Epithelial cell of prostate (primary cell): ENCODE data around the gene PRM3.
A peak's percentile ranks its signal among the peaks of the same experiment; 100 is the strongest.
"Not testable (repeated sequence)": the region's sequence is repeated elsewhere in the genome, so short reads cannot be mapped to it uniquely, and the experiment has no call there.

Experiments
- DNase-seq: peaks from one replicate; pipeline ENCODE4 v3.0.0-alpha.2; 2011; ENCODE audit warnings: low read depth, low spot score
- H3K27ac ChIP-seq: fragments of 450-650 bp; 2 replicates; pipeline ENCODE4 v1.5.1; 2017; ENCODE audit warnings: mild to moderate bottlenecking

Gene PRM3

DNA sequence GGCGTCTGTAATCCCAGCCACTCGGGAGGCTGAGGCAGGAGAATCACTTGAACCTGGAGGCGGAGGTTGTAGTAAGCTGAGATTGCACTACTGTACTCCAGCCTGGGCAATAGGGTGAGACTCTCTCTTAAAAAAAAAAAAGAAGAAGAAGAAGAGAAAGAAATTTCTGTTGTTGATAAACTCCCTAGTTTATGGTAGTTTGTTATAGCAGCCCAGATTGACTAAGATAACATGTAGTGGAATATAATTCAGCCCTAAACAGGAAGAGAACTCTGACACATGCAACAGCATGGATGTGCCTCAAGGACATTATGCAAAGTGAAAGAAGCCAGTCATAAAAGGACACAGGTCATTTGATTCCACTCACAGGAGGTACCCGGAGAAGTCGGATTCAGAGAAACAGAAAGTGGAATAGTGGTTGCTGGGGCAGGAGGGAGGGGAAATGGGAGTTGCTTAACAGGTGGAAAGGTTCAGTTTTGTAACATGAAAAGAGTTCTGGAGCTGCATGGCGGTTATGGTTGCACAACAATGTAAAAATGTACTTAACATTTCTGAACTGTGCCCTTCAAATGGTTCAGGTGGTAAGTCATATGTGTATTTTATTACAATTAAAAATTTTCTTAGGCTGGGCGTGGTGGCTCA, 33.7 kb upstream of the PRM3 start:
- DNase-seq, result no peak
- no peak overlapping the region for H3K27ac ChIP-seq

DNA sequence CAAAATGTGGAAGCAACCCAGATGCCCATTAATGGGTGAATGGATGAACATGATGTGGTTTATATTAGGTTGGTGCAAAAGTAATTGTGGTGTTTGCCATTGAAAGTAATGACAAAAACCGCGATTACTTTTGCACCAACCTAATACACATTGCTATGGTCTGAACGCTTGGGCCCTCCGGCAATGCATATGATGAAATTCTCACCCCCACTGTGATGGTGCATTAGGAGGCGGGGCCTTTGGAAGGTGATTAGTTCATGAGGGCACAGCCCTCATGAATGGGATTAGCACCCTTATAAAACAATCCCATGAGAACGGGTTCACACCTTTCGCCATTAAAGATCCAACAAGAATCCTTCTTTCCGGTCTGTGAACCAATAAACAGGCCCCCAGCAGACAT, 33.0 kb upstream of the PRM3 start:
- H3K27ac ChIP-seq, result no peak overlapping the region

DNA sequence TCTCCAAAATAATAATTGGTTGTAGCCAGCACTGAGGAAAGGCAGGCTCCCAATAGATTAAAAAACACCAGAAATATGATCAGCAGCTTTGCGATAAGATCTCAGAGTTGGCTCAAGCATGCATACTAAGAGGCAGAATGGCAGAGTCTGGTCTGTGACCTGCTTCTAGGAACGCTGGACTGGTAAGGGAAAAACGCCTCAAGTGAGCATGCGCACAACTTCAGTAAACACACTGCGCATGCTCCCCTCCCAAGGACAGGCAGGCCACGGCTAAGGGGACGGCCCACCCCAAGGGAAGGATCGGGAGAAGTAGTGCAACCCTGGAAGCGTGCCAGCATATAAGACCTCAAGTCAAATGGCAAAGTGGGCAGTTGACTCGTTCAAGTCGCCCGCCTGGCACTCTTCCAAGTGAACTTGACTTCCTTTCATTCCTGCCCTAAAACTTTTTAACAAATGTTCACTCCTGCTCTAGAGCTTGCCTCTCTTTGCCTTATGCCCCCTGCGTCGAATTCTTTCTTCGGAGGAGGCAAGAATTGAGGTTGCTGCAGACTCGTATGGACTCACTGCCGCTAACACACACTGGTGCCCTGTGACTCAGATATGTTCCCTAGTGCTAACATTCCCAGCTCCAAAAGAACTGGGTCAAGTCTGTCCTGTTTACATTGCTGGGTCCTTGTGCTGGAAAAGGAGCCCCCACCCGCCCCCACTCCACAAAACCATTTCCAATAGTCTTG, 30.1 kb upstream of the PRM3 start:
- DNase-seq, result no peak
- H3K27ac ChIP-seq, result no peak overlapping the region

More for the DNA sequence above, 33.0 kb upstream of the PRM3 start:
- no peak for DNase-seq

DNA sequence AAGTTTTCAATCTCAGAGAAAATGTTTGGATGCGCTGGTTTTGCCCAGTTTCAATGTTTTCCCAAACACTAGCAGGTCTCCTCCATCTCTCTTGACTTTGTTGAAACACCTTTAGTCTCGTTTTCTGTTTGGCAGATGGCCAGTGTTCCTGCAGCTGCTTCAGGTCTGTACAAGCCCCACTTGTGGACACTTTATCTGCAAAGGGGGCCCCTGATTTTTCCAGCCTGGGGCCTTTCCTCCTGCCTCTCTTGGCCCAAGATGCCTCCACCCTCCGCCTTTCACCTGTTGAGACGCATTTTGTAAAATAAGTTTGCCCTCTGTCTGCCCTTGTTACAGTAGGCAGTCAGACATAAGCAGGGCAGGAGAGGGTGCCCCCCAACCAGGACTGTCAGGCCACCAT, 29.5 kb upstream of the PRM3 start:
- no peak for DNase-seq
- no peak overlapping the region for H3K27ac ChIP-seq

DNA sequence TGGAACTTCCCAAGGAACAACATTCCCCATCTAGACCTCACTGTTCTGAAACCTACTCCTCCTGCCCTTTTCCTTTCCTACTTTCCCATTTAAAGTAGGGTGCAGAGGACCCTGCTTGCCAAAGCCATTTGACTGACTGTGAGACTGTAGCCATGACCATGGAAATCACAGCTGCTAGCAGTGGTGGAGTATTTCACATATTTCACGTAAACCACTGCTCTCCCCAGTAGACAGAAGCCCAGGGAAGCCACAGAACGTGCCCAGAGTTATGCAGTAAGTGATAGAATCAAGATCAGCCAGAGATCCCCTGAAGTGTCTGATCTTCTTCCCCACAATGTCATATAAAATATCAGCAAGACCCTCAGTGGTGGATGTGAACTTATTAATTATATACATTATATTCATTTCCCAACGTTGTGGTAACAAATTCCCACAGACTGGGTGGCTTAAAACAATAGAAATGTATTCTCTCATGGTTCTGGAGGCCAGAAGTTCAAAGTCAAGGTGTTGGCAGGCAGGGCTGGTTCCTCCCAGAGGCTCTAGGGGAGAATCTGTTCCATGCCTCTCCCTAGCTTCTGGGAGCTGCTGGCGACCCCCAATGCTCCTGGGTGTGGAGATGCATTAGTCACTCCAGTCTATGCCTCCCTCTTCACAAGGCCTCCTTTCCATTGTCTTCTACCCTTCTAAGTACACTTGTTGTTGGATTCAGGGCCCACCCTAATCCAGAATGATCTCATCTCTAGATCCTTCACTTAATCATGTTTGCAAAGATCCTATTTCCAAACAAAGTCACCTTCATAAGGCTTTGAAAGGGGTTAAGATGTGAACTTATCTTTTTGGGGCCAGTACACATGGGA, 28.4 kb upstream of the PRM3 start:
- DNase-seq, result no peak
- H3K27ac ChIP-seq, result no peak overlapping the region

DNA sequence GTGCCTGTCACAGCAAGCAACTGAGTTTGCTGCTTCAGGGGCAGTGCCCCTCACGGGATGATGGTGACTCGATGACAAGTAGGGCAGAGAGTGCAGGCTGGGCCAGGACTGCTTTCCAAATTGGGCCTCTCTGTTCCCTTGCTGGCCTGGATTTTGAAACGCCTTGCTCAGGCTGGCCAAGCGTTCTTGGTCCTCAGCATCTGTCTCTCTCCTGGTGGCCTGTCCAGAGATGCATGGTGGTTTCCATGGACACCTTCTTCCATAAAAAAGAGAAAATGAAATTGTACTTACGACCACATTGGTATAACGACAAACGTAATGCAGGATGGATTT, 27.1 kb upstream of the PRM3 start:
- no peak overlapping the region for H3K27ac ChIP-seq
- DNase-seq, result no peak

DNA sequence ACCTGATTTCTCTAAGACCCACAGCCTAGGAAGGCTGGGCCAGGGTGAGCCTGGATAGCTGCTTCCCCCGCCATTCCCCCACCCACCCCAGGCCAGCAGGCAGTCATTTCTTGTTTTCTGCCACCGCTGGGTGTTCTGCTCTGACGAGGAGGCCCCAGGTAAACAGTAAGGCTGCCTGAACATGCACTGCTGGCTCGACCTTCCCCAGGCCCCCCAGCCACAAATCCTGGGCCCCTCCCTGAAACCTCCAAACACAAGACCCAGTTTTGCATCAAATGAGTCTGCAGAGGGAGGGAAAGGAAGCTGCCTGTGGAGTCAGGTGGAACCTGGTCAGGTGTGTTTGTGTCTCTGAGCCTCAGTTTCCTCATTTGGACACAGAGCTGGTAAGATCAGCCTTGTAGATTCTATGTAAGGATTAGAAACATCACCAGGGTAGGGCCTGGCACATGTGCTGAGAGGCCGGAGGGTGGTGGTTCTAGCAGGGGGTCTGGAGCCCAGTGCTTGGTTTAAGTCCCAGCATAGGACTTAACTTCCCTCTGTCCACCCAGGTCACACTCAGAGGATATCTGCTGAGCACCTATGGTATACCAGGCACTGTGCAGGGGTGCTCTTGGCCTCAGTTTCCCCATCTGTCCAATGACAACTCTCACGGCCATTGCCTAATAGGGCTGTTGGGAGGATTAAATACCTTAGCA, 26.6 kb upstream of the PRM3 start:
- DNase-seq, result no peak
- no peak overlapping the region for H3K27ac ChIP-seq

DNA sequence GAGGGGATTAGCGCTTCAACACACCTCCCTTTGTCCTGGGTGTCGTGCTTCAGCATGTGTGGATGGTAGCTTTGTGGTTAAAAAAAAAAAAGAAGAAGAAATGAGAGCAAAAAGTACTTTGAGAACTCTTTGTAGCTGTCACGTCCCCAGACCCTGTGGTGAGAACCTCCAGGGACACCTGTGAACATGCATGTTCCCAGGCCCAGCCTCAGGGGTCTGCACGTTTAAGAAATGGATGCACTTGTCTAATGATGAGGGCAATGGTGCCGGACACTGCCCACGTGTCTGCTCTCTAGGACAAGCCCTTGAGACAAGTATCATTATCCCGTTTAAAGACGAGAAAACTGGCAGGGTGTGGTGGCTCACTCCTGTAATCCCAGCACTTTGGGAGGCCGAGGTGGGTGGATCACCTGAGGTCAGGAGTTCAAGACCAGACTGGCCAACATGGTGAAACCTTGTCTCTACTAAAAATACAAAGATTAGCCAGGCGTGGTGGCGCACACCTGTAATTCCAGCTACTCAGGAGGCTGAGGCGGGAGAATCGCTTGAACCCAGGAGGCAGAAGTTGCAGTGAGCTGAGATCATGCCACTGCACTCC, 25.6 kb upstream of the PRM3 start:
- H3K27ac ChIP-seq, DNase-seq: not testable (repeated sequence)

DNA sequence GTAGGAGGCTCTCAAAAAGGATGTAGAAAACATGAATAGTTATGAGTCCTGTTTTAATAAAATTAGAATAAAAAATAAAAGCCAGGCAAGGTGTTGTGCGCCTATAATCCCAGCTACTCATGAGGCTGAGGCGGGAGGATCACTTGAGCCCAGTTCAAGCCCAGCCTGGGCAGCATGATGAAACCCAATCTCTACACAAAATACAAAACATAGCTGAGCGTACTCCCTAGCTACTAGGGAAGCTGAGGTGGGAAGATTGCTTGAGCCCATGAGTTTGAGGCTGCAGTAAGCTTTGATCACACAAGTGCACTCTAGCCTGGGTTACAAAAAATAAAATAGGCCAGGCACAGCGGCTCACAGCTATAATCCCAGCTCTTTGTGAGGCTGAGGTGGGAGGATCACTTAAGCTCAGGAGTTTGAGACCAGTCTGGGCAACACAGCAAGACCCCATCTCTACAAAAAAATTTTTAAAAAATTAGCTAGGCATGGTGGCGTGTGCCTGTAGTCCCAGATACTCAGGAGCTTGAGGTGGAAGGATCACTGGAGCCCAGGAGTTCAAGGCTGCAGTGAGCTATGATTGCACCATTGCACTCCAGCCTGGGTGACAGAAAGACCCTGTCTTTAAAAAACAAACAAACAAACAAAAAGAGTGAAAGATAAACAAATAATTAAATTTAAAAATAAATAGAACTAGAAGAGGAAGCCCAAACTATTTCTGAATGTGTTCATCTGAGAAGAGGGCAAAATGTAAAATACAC, 24.9 kb upstream of the PRM3 start:
- H3K27ac ChIP-seq, result no peak overlapping the region
- DNase-seq, result no peak

DNA sequence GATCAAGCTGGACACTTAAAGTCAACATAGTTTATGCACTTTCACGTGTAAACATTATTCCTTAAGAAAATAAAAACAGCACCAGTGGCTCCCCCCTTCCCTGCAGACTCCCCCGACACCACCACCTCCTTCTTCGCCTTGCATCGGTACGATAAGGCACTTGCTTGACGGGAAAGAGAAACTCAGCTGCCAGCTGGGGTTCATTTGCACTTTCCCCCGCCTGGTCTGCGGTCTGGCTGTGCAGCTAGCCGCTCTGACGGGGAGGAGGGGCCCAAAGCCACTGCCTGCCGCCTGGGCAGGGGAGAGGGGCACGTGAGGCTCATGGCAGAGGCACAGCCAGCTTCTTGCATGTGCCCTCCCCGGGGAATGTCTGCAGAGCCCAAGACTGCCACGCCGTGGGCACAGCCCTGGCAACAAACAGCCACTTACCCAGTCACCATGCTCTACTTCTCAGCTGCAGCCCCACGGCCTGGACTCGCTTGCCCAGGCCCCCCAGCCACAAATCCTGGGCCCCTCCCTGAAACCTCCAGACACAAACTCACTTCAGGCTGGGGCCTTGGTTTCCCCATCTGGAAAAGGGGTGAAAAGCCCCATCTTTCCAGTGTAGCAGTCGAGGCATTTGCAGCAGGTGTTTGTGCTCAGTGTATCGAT, 24.2 kb upstream of the PRM3 start:
- no peak overlapping the region for H3K27ac ChIP-seq
- DNase-seq, result no peak

DNA sequence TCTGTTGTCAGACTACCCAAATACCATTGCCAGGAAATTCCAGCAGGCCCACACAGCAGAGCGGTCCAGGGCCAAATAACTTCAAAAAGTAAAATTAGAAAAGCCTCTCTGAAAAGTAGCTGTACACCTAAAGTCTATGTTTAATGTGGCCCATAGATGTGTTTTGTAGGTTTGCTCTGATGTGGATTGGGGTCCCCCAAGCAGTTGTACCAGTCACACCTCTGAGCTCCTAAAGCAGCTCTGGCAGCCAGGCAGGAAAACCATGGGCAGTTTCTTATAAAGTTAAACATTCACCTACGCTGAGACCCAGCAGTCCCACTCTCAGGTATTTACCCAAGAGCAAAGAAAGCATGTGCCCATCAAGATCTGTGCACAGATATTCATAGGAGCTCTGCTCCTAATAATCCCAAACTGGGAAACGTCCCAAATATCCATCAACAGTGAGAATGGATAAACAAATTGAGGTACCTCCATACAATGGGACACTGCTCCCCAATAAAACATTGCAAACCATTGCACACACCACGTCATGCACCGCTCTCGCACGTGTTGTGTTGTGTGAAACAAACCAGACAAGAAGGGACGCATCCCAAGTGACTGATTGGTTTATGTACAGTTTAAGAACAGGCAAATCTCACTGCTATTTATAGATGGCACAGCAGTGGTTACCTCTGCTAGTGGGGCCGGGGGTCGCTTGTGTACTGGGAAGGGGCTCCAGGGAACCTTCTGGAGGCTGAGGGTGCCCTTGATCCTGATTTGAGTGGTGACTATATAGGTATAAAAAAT, 23.5 kb upstream of the PRM3 start:
- DNase-seq, result peak; percentile 33
- H3K27ac ChIP-seq, result no peak overlapping the region

DNA sequence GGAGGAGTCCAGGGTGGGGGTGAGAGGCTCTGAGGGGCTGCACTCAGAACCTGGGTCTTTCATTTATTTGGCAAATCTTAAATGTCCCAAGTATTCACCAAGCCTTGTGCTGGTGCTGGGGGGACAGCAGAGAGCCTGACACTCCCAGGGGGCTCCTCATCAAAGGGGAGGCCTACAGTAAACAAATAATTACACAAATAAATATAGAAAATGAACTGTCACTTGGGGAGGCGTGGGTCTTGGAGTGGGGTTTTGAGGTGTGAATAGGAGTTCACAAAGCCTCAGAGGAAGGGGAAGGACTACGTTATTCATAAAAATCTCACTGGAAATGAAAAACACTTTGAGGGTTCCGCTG, 22.9 kb upstream of the PRM3 start:
- no peak for DNase-seq
- no peak overlapping the region for H3K27ac ChIP-seq

DNA sequence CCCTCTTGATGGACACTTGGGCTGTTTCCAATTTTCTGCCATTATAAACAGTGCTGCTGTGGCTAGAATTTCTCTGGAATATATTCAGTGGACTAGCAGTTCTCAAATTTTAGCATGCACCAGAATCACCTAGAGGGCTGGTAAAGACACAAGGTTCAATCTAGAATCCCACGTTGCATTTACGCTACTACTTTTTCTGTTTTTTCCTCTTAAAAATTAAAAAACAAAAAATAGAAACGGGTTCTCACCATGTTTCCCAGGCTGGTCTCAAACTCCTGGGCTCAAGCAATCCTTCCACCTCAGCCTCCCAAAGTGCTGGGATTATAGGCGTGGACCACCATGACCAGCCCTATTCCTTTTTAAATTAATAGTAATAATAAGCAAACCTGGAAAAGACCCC, 22.2 kb upstream of the PRM3 start:
- H3K27ac ChIP-seq, result no peak overlapping the region
- DNase-seq, result no peak

DNA sequence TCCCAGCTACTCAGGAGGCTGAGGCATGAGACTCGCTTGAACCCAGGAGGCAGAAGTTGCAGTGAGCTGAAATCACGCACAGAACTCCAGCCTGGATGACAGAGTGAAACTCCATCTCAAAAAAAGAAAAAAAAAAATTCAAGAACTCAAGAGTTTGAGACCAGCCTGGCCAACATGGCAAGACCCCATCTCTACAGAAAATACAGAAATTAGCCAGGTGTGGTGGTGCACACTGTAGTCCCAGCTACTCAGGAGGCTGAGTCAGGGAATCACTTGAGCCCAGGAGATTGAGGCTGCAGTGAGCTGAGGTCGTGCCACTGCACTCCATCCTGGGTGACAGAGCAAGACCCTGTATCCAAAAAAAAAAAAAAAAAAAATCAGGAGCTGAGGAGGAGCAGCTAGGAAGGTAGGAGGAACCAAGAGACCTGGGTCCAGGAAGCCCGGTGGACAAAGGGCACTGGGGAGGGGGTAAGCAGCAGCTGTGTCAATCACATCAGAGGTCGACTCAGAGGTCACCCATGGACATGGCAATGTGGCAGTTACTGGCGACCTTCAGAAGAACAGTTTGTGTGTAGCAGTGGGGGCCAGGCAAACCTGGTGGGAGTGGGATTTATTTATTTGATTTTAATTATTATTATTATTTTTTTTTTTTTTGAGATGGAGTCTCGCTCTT, 18.8 kb upstream of the PRM3 start:
- H3K27ac ChIP-seq, result no peak overlapping the region
- DNase-seq, result no peak

DNA sequence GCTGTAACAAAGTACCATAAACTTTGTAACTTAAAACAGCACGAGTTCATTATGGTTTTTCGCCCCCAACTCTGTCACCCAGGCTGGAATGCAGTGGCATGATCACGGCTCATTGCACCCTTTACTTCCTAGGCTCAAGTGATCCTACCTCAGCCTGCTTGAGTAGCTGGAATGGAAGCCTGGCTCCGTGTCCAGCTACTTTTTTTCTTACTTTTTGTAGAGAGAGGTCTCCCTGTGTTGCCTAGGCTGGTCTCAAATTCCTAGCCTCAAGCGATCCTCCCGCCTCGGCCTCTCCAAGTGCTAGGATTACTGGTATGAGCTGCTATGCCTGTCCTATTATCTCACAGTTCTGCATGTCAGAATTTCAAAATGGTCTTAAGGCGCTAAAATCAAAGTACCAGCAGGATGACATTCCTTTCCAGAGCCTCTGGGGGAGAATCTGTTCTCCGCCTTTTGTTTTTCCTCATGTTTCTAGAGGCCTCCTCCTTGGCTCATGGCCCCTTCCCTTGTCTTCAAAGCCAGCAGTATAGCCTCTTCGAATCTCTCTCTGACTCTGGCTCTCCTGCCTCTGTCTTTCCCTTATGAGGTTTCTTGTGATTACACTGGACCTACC, 17.8 kb upstream of the PRM3 start:
- DNase-seq, result no peak
- H3K27ac ChIP-seq, result no peak overlapping the region

DNA sequence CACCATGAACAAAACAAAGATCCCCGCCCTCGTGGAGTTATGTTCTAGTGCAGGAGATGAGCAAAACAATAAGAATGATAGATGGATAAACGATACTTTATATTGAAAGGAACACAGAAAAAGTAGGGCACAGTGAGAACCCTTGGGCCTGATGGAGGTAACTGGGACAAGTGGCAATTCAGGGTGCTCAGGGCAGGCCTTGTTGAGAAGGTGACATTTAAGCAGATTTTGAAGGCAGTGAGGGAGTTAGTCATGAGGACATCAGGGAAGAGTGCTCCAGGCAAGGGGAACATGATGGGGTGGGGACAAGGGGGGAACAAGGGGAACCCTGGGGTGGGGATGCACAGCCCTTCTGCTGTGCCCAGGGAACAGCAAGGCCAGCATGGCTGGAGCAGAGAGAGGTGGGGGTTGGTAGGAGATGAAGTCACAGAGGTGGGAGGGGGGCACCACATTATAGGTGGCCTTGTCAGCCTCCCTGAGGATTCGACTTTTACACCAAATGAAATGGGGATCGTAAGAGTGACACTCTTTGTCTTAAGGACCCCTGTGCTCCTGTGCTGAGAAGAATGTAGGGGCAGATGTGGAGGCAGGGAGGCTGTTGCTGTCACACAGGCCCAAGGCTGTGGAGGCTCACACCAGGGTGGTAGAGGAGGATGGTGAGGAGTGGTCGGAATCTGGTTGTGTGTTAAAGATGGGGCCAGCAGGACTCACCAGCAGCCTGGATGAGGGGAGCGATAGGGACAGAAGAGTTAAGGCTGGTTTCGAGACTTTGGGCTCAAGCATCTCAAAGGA, 16.9 kb upstream of the PRM3 start:
- H3K27ac ChIP-seq, result no peak overlapping the region
- no peak for DNase-seq

DNA sequence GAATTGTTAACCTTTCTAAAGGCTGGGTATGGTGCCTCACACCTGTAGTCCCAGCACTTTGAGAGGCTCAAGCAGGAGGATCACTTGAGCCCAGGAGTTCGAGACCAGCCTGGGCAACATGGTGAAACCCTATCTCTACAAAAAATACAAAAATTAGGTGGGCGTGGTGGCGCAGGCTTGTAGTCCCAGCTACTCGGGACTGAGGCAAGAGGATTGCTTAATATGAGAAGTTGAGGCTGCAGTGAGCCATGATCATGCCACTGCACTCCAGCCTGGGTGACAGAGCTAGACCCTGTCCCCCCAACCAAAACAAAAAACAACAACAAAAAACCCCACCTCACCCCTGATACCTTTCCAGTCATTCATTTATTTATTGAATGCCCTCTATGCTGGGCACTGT, 16.3 kb upstream of the PRM3 start:
- not testable (repeated sequence) for H3K27ac ChIP-seq

More for the DNA sequence above, 16.3 kb upstream of the PRM3 start:
- DNase-seq, result not testable (repeated sequence)
